ENCODE measurements around the gene CEP128.

CEP128 gene

DNA sequence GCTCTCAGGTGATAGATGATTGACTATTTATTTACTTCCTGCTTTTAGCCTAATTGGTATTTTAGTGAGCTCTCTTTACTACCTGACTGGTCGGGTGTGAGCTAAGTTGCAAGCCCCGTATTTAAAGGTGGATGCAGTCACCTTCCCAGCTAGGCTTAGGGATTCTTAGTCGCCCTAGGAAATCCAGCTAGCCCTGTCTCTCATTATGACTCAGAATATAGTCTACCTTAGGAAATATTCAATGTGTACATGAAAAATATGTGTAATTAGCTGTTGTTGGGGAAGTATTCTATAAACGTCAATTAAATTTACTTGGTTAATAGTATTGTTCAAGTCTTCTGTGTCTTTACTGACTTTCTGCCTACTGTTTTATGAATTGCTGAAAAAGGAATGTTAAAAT lies 423.4 kb downstream of the CEP128 start:
- no peak for TF ChIP-seq EZH2phosphoT487 (IDR thresholded peaks at IDR 0.05; ENCODE audit: borderline replicate concordance, low read length)
- TF ChIP-seq, protein P1, sequence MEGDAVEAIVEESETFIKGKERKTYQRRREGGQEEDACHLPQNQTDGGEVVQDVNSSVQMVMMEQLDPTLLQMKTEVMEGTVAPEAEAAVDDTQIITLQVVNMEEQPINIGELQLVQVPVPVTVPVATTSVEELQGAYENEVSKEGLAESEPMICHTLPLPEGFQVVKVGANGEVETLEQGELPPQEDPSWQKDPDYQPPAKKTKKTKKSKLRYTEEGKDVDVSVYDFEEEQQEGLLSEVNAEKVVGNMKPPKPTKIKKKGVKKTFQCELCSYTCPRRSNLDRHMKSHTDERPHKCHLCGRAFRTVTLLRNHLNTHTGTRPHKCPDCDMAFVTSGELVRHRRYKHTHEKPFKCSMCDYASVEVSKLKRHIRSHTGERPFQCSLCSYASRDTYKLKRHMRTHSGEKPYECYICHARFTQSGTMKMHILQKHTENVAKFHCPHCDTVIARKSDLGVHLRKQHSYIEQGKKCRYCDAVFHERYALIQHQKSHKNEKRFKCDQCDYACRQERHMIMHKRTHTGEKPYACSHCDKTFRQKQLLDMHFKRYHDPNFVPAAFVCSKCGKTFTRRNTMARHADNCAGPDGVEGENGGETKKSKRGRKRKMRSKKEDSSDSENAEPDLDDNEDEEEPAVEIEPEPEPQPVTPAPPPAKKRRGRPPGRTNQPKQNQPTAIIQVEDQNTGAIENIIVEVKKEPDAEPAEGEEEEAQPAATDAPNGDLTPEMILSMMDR (IDR thresholded peaks at IDR 0.05; ENCODE audit: low read depth, low read length, poor library complexity, severe bottlenecking), result no peak
- Histone ChIP-seq H3K9me2 (replicated peaks; ENCODE audit: control insufficient read depth, low read length) (no peaks in the 10 kb centered on the region), H3K79me2 (ENCODE audit: control insufficient read depth, low read length) (no peaks in the 10 kb centered on the region), H4K20me1 (ENCODE audit: control insufficient read depth, insufficient read depth, low read depth, low read length) (no peaks in the 10 kb centered on the region), H3K4me1 (ENCODE audit: control insufficient read depth, low read length) (no peaks in the 10 kb centered on the region), H3K27ac (ENCODE audit: low read depth, low read length) (no peak overlapping the region), H3K4me2 (ENCODE audit: low read length) (no peak overlapping the region), H3K27me3 (ENCODE audit: control insufficient read depth, low read length) (no peaks in the 10 kb centered on the region), H3K36me3 (ENCODE audit: control insufficient read depth, low read length) (peaks cover 6% of the 10 kb centered on the region; the same call in 1 of the 2 replicates), H3K9me3 (ENCODE audit: control insufficient read depth, insufficient read depth, low read length) (no peaks in the 10 kb centered on the region), H3F3A (ENCODE audit: control insufficient read depth, insufficient read depth) (no peaks in the 10 kb centered on the region), H3K4me3 (ENCODE audit: low read length) (no peak overlapping the region)

DNA sequence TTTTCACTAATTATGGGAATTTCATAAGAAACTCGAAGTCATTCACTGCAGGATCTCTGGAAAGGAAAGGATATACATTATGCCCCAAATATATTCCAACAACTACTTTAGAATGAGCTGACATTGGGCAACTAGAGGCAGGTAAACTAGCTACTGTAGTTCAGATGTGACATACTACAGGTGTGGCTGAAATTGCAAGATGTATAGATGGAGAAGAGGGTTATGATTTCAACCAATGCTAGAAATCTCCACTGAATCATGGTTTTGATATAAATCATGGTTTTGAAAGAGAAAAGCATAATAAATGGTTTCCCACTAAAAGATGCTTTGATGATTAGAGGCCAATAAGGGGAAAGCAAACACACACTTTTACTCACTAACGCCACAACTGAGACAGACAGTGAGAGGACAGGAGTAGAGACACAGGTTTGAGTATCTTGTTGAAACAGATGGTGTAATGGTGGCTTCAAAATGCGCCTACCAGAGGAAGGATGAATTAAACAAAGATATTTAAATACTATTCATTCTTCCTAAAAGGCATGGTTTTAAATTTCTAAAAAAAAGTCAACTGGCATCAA lies 434.2 kb downstream of the CEP128 start:
- Histone ChIP-seq H3K9me3 (ENCODE audit: control insufficient read depth, insufficient read depth, low read length) (no peaks in the 10 kb centered on the region), H3K36me3 (ENCODE audit: control insufficient read depth, low read length) (no peaks in the 10 kb centered on the region), H3K9me2 (replicated peaks; ENCODE audit: control insufficient read depth, low read length) (no peaks in the 10 kb centered on the region), H3K4me3 (ENCODE audit: low read length) (no peak overlapping the region), H3F3A (ENCODE audit: control insufficient read depth, insufficient read depth) (no peaks in the 10 kb centered on the region), H3K4me2 (ENCODE audit: low read length) (no peak overlapping the region), H4K20me1 (ENCODE audit: control insufficient read depth, insufficient read depth, low read depth, low read length) (no peaks in the 10 kb centered on the region), H3K79me2 (ENCODE audit: control insufficient read depth, low read length) (no peaks in the 10 kb centered on the region), H3K27me3 (ENCODE audit: control insufficient read depth, low read length) (no peaks in the 10 kb centered on the region), H3K4me1 (ENCODE audit: control insufficient read depth, low read length) (no peaks in the 10 kb centered on the region), H3K27ac (ENCODE audit: low read depth, low read length) (no peak overlapping the region)
- TF ChIP-seq EZH2phosphoT487 (IDR thresholded peaks at IDR 0.05; ENCODE audit: borderline replicate concordance, low read length), result no peak
- TF ChIP-seq, protein P1 (IDR thresholded peaks at IDR 0.05; ENCODE audit: low read depth, low read length, poor library complexity, severe bottlenecking), result no peak

DNA sequence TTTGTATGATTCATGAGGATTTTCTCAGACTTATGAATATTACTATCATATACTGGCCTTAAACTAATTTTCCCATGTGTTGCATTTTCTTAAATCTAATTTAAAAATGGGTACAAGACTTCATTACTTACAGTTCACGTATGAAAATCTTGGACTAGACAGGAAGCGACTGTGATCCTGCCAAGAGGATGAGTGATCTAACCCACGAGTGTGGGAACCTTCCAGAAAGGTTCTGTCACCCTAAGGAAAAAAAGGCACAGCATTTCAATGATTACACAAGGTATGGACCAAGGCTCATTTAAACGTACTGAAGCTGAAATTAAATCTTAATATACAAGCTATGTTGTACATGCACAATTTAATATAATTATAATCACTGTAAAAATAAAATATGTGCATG lies 436.8 kb downstream of the CEP128 start:
- Histone ChIP-seq H3K4me3 (ENCODE audit: low read length) (no peak overlapping the region), H3K4me2 (ENCODE audit: low read length) (no peak overlapping the region), H3K79me2 (ENCODE audit: control insufficient read depth, low read length) (no peaks in the 10 kb centered on the region), H3K9me2 (replicated peaks; ENCODE audit: control insufficient read depth, low read length) (no peaks in the 10 kb centered on the region), H3K9me3 (ENCODE audit: control insufficient read depth, insufficient read depth, low read length) (no peaks in the 10 kb centered on the region), H3K27me3 (ENCODE audit: control insufficient read depth, low read length) (no peaks in the 10 kb centered on the region), H4K20me1 (ENCODE audit: control insufficient read depth, insufficient read depth, low read depth, low read length) (no peaks in the 10 kb centered on the region), H3F3A (ENCODE audit: control insufficient read depth, insufficient read depth) (no peaks in the 10 kb centered on the region), H3K27ac (ENCODE audit: low read depth, low read length) (no peak overlapping the region), H3K36me3 (ENCODE audit: control insufficient read depth, low read length) (no peaks in the 10 kb centered on the region), H3K4me1 (ENCODE audit: control insufficient read depth, low read length) (no peaks in the 10 kb centered on the region)
- TF ChIP-seq, protein P1 (IDR thresholded peaks at IDR 0.05; ENCODE audit: low read depth, low read length, poor library complexity, severe bottlenecking), result no peak
- no peak for TF ChIP-seq EZH2phosphoT487 (IDR thresholded peaks at IDR 0.05; ENCODE audit: borderline replicate concordance, low read length)
